HepG2 (cell line): Measurements from ENCODE around the gene SEH1L. TPM values are rescaled to one million over a fixed set of nuclear protein-coding genes. Genes with fewer than 3 reads are reported as not detected.

ENCODE experiments used
- AKNA ChIP-seq: sonication (generic); formaldehyde crosslinking; IDR thresholded peaks from 2 replicates; pipeline ENCODE4 v1.4.0; 2020; ENCODE audit warnings: missing genetic modification reagents, borderline replicate concordance
- ELK4 ChIP-seq: sonication (generic); formaldehyde crosslinking; IDR thresholded peaks from 2 replicates; pipeline ENCODE4 v1.9.0; 2021; ENCODE audit warnings: missing genetic modification reagents, borderline replicate concordance
- FIP1L1 ChIP-seq: fragments of 200-400 bp; formaldehyde crosslinking; IDR thresholded peaks from 2 replicates; pipeline ENCODE4 v1.6.1; 2018; ENCODE audit warnings: low read depth, mild to moderate bottlenecking, low read length, moderate library complexity, borderline replicate concordance; ENCODE audit not compliant: insufficient read depth
- REL ChIP-seq: sonication (generic); formaldehyde crosslinking; conservative IDR thresholded peaks from 2 replicates; pipeline ENCODE4 v1.8.0; 2022; ENCODE audit warnings: mild to moderate bottlenecking, missing genetic modification reagents, moderate library complexity
- SKI ChIP-seq: fragments of 450-650 bp; IDR thresholded peaks from one replicate; pipeline ENCODE4 v1.6.1; 2018; ENCODE audit warnings: mild to moderate bottlenecking; ENCODE audit not compliant: partially characterized antibody
- ZBTB40 ChIP-seq, 2 experiments: fragments of 450-650 bp in 1 of 2; sonication (generic) in 1 of 2; formaldehyde crosslinking in 1 of 2; IDR thresholded peaks; 2 replicates each; pipeline versions ENCODE4 v1.6.1 to v1.8.0; 2016 to 2022; ENCODE audit warnings: antibody characterized with exemption in 1 of 2, mild to moderate bottlenecking in 1 of 2, missing genetic modification reagents in 1 of 2
- ZNF274 ChIP-seq: sonication (generic); formaldehyde crosslinking; IDR thresholded peaks from 2 replicates; pipeline ENCODE4 v1.5.1; 2020; ENCODE audit warnings: mild to moderate bottlenecking, missing genetic modification reagents
- ZNF33A ChIP-seq: sonication (generic); formaldehyde crosslinking; IDR thresholded peaks from 2 replicates; pipeline ENCODE4 v1.5.1; 2020; ENCODE audit warnings: missing genetic modification reagents, mild to moderate bottlenecking, moderate library complexity, borderline replicate concordance
- ZNF512 ChIP-seq: sonication (generic); formaldehyde crosslinking; IDR thresholded peaks from 2 replicates; pipeline ENCODE4 v1.4.0; 2020; ENCODE audit warnings: mild to moderate bottlenecking, missing genetic modification reagents
- polyA plus RNA-seq, 8 experiments: library from polyadenylated mRNA; depleted of rRNA in 3 of 8; stranded (reverse) in 7 of 8; unstranded in 1 of 8; fragments of >200 nt; fragmentation: Illumina TruSeq in 4 of 8; extraction: Trizol in 4 of 8; gene quantifications; 2 replicates each; pipeline versions ENCODE4 v1.2.1 to v1.2.3, GENCODE V29; 2011 to 2016; ENCODE audit warnings: low read depth in 4 of 8, missing spikeins in 1 of 8, mixed read lengths in 1 of 8; ENCODE audit not compliant: insufficient read depth in 1 of 8
- total RNA-seq, 5 experiments: library from RNA; depleted of rRNA; stranded (reverse); fragments of >200 nt; fragmentation: Illumina TruSeq; extraction: Trizol; gene quantifications; 2 replicates each; pipeline ENCODE4 v1.2.3, GENCODE V29; 2016; ENCODE audit warnings: low read depth in 1 of 5

Gene SEH1L
- total and polyA plus RNA-seq, 2 of the 13 experiments (the other 11 are each of a cell fraction or from before 2014, with no cell fraction given): 59.6 to 63.5 TPM

- TF ChIP-seq REL (CRISPR knock-in tag) (no peak), SKI (no peak), AKNA (CRISPR knock-in tag) (no peak), ZNF512 (CRISPR knock-in tag) (no peak), ELK4 (CRISPR knock-in tag) (no peak), ZBTB40 (IDR thresholded peaks at IDR 0.05) (no peak), ZBTB40 (CRISPR knock-in tag; IDR thresholded peaks at IDR 0.05) (no peak), FIP1L1 (no peak), ZNF274 (no peak), ZNF33A (CRISPR knock-in tag) (no peak)
These were observed 56.6 kb downstream of the SEH1L start (continued) for GRCh38 chr18:13004396-13004795.
